Measurements from ENCODE around the gene ADCY2. TPM values are rescaled to one million over a fixed set of nuclear protein-coding genes. Genes with fewer than 3 reads are reported as not detected.

ADCY2 gene
- total RNA-seq, 4 donors from 2014 or later: 4.8 to 9.1 (median 5.7) TPM

DNA sequence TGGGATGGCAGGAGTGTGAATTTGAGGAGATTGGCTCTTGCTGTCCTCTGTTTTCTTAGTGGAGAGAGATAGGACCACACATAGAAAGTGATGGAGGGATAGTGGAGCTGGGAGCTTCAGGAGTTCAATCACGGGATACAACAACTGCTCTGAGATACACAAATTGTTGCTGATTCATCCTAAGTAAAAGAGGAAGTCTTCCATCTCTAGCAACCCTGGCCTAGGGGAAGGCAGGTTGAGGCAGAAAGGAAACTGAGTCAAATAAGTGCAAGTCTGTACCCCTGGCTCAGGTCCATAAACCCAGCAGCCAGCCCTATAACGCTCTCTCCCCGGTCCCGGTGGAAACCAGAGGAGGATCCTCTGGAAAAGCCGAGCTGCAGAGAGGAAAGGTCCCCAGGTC lies 97.7 kb downstream of the ADCY2 start:
- Histone ChIP-seq H3K27me3 (no peaks in the 10 kb centered on the region), H3K36me3 (no peaks in the 10 kb centered on the region), H3K4me1 (peaks cover 0 to 36% (median 22%) of the 10 kb centered on the region in 4 donors), H3K9me3 (no peaks in the 10 kb centered on the region), H3K27ac (replicated peaks in 1 of 4) (no peak overlapping the region), H3K4me3 (no peak overlapping the region)
- no peak for DNase-seq (ENCODE audit: extremely low spot score)
- WGBS: 84% methylated on average over 5 of the region's 5 CpGs
- no peak for TF ChIP-seq EP300 (IDR thresholded peaks at IDR 0.05)
- no peak for TF ChIP-seq CTCF (IDR thresholded peaks at IDR 0.05)
- no peak for TF ChIP-seq POLR2AphosphoS5 (IDR thresholded peaks at IDR 0.05)
- TF ChIP-seq POLR2A (IDR thresholded peaks at IDR 0.05; ENCODE audit: low read depth): no peak
- intact Hi-C loops (cut with DNase I): no loop called here

- TF ChIP-seq POLR2A (IDR thresholded peaks at IDR 0.05; ENCODE audit: low read depth): no peak
- no peak for TF ChIP-seq POLR2AphosphoS5 (IDR thresholded peaks at IDR 0.05)
- no peak for TF ChIP-seq CTCF (IDR thresholded peaks at IDR 0.05)
- no peak for TF ChIP-seq EP300 (IDR thresholded peaks at IDR 0.05)
- Histone ChIP-seq H3K27ac (replicated peaks in 1 of 4) (peak overlapping the region in 3 of 4 donors; percentile 0 to 24 (median 21)), H3K27me3 (no peaks in the 10 kb centered on the region), H3K4me1 (peaks cover 0 to 36% (median 22%) of the 10 kb centered on the region in 4 donors), H3K36me3 (no peaks in the 10 kb centered on the region), H3K9me3 (no peaks in the 10 kb centered on the region), H3K4me3 (no peak overlapping the region)
- intact Hi-C loops (cut with DNase I): no loop called here
- no peak for DNase-seq (ENCODE audit: extremely low spot score)
- WGBS: 31% methylated on average over 2 of the region's 2 CpGs
Observed at GRCh38 chr5:7494481-7495130, 98.7 kb downstream of the ADCY2 start.

- Histone ChIP-seq H3K27ac (replicated peaks in 1 of 4) (peak overlapping the region in 3 of 4 donors; percentile 0 to 24 (median 21)), H3K4me3 (no peak overlapping the region)
- intact Hi-C loops (cut with DNase I): no loop called here
Observed at GRCh38 chr5:7495131-7495517, 99.2 kb downstream of the ADCY2 start.

DNA sequence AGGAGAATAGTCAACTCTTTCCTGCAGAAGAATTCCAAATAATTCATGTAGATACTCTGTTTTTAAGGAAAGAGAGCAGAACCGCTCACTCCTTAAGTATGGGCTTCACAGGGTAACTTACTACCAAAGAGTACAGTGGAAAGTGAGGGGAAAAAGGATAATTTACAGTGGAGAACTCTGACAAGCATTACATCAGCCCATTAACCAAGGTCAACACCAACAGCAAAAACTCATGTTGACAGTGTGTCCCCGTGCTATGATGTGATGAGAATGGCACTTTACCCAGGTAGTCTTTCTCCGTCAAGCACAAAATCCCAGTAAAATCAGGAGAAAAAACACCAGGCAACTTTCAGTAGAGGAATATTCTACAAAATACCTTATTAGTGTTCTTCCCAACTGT lies 104.3 kb downstream of the ADCY2 start:
- Histone ChIP-seq H3K27ac (replicated peaks in 1 of 4) (no peak overlapping the region), H3K27me3 (no peaks in the 10 kb centered on the region), H3K4me1 (peaks cover 0 to 12% (median 9%) of the 10 kb centered on the region in 4 donors), H3K9me3 (no peaks in the 10 kb centered on the region), H3K36me3 (no peaks in the 10 kb centered on the region), H3K4me3 (no peak overlapping the region)
- intact Hi-C loops (cut with DNase I): no loop called here
- 88% methylated on average over 3 of the region's 3 CpGs for WGBS
- TF ChIP-seq POLR2AphosphoS5 (IDR thresholded peaks at IDR 0.05) (no peak), EP300 (IDR thresholded peaks at IDR 0.05) (no peak), POLR2A (IDR thresholded peaks at IDR 0.05; ENCODE audit: low read depth) (no peak), CTCF (IDR thresholded peaks at IDR 0.05) (no peak)
- no peak for DNase-seq (ENCODE audit: extremely low spot score)

More at GRCh38 chr5:7495131-7495517, 99.2 kb downstream of the ADCY2 start:
- H3K9me3 ChIP-seq: no peaks in the 10 kb centered on the region
- peaks cover 0 to 36% (median 22%) of the 10 kb centered on the region in 4 donors for H3K4me1 ChIP-seq
- DNase-seq (ENCODE audit: extremely low spot score): no peak
- H3K36me3 ChIP-seq: no peaks in the 10 kb centered on the region
- TF ChIP-seq CTCF (IDR thresholded peaks at IDR 0.05) (no peak), EP300 (IDR thresholded peaks at IDR 0.05) (no peak), POLR2A (IDR thresholded peaks at IDR 0.05; ENCODE audit: low read depth) (no peak), POLR2AphosphoS5 (IDR thresholded peaks at IDR 0.05) (peak in 1 of 2 donors; percentile 2)
- H3K27me3 ChIP-seq: no peaks in the 10 kb centered on the region
- 54% methylated on average over 5 of the region's 5 CpGs for WGBS
